RWPE2 (cell line): ENCODE results near the gene HMGA1.

Experiments used
- ATAC-seq: fragments of 200-7000 bp; cut with Tn5 transposase; 3 replicates; pipeline ENCODE4 v1.9.1; 2021; ENCODE audit warnings: low read depth
- DNase-seq: peaks from one replicate; pipeline ENCODE4 v3.0.0-alpha.2; 2020; ENCODE audit warnings: low spot score
- H3K27ac ChIP-seq: fragments of 450-650 bp; 2 replicates; pipeline ENCODE4 v1.5.1; 2017; ENCODE audit warnings: mild to moderate bottlenecking; ENCODE audit not compliant: poor library complexity, severe bottlenecking
- H3K27me3 ChIP-seq: fragments of 250-450 bp; sonication (Bioruptor Pico); 2 replicates; pipeline ENCODE4 v1.5.1; 2021; ENCODE audit warnings: mild to moderate bottlenecking, moderate library complexity; ENCODE audit not compliant: insufficient read depth, poor library complexity, severe bottlenecking
- H3K36me3 ChIP-seq: fragments of 250-450 bp; sonication (Bioruptor Pico); 2 replicates; pipeline ENCODE4 v1.5.1; 2020; ENCODE audit warnings: low read depth, mild to moderate bottlenecking, moderate library complexity
- H3K4me1 ChIP-seq: fragments of 250-450 bp; sonication (Bioruptor Pico); 2 replicates; pipeline ENCODE4 v1.5.1; 2021; ENCODE audit warnings: mild to moderate bottlenecking, moderate library complexity; ENCODE audit not compliant: insufficient read depth, poor library complexity, severe bottlenecking
- H3K4me3 ChIP-seq: fragments of 250-450 bp; sonication (Bioruptor Pico); 2 replicates; pipeline ENCODE4 v1.5.1; 2021; ENCODE audit warnings: mild to moderate bottlenecking, moderate library complexity; ENCODE audit not compliant: severe bottlenecking
- H3K9me3 ChIP-seq: fragments of 250-450 bp; sonication (Bioruptor Pico); 2 replicates; pipeline ENCODE4 v1.5.1; 2021; ENCODE audit warnings: mild to moderate bottlenecking, moderate library complexity; ENCODE audit not compliant: severe bottlenecking
- TF ChIP-seq, protein P1 (sequence below): fragments of 450-650 bp; IDR thresholded peaks from one replicate; pipeline ENCODE4 v1.5.1; 2017; ENCODE audit warnings: mild to moderate bottlenecking, moderate library complexity; ENCODE audit not compliant: poor library complexity, severe bottlenecking

HMGA1 gene

DNA sequence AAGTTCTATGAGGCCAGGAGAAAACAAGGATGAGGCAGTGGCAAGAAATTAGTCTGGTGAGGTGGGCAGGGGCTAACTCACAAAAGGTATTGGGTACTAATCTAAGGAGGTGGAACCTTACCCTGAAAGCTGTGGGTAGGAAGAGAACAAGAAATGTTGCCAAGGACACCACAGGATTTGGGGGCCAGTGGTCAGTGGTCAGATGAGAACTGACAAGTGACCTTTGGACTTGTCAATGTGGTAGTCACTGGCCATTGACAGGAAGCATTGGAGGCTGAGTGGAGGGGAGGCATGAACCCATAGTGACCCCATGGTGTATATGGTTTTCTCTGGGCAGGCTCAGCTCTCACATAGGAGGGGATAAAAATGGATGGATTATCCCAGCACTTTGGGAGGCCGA is 37.5 kb downstream of the HMGA1 start:
- TF ChIP-seq, protein P1, sequence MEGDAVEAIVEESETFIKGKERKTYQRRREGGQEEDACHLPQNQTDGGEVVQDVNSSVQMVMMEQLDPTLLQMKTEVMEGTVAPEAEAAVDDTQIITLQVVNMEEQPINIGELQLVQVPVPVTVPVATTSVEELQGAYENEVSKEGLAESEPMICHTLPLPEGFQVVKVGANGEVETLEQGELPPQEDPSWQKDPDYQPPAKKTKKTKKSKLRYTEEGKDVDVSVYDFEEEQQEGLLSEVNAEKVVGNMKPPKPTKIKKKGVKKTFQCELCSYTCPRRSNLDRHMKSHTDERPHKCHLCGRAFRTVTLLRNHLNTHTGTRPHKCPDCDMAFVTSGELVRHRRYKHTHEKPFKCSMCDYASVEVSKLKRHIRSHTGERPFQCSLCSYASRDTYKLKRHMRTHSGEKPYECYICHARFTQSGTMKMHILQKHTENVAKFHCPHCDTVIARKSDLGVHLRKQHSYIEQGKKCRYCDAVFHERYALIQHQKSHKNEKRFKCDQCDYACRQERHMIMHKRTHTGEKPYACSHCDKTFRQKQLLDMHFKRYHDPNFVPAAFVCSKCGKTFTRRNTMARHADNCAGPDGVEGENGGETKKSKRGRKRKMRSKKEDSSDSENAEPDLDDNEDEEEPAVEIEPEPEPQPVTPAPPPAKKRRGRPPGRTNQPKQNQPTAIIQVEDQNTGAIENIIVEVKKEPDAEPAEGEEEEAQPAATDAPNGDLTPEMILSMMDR = no peak
- Histone ChIP-seq H3K4me1 (no peaks in the 10 kb centered on the region), H3K4me3 (no peak overlapping the region), H3K9me3 (no peaks in the 10 kb centered on the region), H3K27me3 (no peaks in the 10 kb centered on the region), H3K27ac (no peak overlapping the region), H3K36me3 (no peaks in the 10 kb centered on the region)
- no peak for DNase-seq
- ATAC-seq = no peak

DNA sequence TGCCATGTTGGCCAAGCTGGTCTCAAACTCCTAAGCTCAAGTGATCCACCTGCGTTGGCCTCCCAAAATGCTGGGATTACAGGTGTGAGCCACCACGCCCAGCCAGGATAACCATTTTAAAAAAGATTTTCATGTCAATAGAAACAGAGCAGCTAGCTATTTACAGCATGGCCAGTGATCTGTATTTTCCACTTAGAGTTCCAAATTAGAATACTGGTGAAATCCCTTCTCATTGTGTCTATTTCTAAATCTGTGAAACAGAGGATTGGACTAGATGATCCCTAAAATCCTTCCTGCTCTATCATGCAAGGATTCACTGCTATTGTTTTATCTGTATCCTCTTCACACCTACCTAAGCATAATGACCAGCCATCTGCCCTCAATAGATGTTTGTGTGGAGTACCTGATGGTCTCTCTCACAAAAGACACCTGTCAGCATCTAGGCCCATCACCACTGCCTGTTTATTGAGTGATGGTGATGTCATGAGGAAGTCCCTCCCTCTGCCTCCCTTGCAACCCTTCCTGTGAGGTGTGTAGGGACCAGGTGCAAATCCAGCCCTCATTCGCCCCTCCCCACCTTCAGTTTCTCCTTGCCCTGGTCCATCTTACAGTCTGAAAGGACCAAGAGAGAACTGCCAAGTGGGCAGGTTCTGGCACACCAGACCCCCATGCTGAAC is 38.6 kb downstream of the HMGA1 start:
- H3K4me1 ChIP-seq = no peaks in the 10 kb centered on the region
- DNase-seq = no peak

GRCh38 chr6:34276191-34276590 is 39.5 kb downstream of the HMGA1 start:
- DNase-seq (no peak), ATAC-seq (no peak)
- TF ChIP-seq, protein P1 = no peak
- Histone ChIP-seq H3K27me3 (no peaks in the 10 kb centered on the region), H3K9me3 (no peaks in the 10 kb centered on the region), H3K27ac (no peak overlapping the region), H3K36me3 (no peaks in the 10 kb centered on the region), H3K4me3 (no peak overlapping the region), H3K4me1 (no peaks in the 10 kb centered on the region)

More for the DNA sequence above, 38.6 kb downstream of the HMGA1 start:
- Histone ChIP-seq H3K36me3 (no peaks in the 10 kb centered on the region), H3K9me3 (no peaks in the 10 kb centered on the region), H3K27me3 (no peaks in the 10 kb centered on the region), H3K27ac (no peak overlapping the region), H3K4me3 (no peak overlapping the region)
- TF ChIP-seq, protein P1 = no peak
- no peak for ATAC-seq

DNA sequence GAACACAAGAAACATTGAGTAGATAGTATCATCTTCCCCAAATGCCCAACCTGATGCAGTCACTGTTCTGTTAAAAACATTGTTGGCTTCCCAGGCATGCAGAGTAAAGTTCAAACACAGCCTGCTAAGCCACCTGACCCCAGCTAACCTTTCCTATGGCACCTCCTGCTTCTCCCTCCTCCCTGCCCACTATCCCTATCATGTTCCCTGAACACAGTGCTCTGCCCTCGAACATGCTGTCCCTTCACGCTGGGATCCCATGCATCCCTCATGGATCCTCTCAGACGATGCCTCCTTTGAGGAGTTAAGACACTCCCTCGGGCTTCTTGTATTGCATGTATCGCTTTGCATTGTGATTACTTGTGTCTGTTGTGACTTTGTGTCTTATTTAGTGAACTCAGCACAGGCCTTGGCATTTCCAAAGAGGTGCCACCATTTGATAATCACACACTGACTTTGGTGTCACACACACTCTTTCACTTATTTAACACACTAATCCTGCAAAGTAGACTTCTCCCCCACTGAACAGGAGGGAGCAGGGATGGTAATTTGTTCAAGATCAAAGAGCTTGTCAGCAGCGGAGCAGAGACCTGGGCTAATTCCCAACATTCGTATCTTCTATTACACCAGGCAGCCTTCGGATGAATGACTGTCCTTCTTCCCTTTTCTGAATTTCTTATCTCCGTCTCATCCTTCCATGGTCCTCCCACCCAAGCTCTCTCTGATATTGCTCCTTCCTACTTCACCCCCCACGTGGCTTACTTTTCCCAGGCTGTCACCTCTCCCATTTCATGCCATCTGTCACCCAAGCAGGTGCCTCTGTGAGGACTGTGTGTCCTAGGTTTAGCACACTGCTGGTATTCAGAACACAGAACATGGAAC is 40.4 kb downstream of the HMGA1 start:
- H3K36me3 ChIP-seq = no peaks in the 10 kb centered on the region
- no peak overlapping the region for H3K4me3 ChIP-seq
- DNase-seq (no peak), ATAC-seq (peak; percentile 21; the same call in 1 of the 3 replicates)
- no peaks in the 10 kb centered on the region for H3K9me3 ChIP-seq
- no peaks in the 10 kb centered on the region for H3K4me1 ChIP-seq
- no peak overlapping the region for H3K27ac ChIP-seq
- H3K27me3 ChIP-seq = no peaks in the 10 kb centered on the region
- TF ChIP-seq, protein P1 = no peak
